ENCODE results near the gene CNTN4.

CNTN4 gene

GRCh38 chr3:3081381-3082233 is 982.9 kb downstream of the CNTN4 start:
- no peak for DNase-seq

GRCh38 chr3:3082234-3082924 is 983.7 kb downstream of the CNTN4 start:
- DNase-seq, result no peak

- DNase-seq, result no peak
Measured at GRCh38 chr3:3084890-3085289, 986.2 kb downstream of the CNTN4 start.

GRCh38 chr3:3085782-3086181 is 987.1 kb downstream of the CNTN4 start:
- no peak for DNase-seq

GRCh38 chr3:3086239-3086638 is 987.6 kb downstream of the CNTN4 start:
- no peak for DNase-seq

GRCh38 chr3:3087279-3087678 is 988.6 kb downstream of the CNTN4 start:
- no peak for DNase-seq

- no peak for DNase-seq
Measured at GRCh38 chr3:3087716-3088465, 989.2 kb downstream of the CNTN4 start.

- DNase-seq, result no peak
Measured at GRCh38 chr3:3089017-3089416, 990.4 kb downstream of the CNTN4 start.

GRCh38 chr3:3097958-3098357 is 999.3 kb downstream of the CNTN4 start:
- no peak for DNase-seq

GRCh38 chr3:3101660-3102458 is 1003.2 kb downstream of the CNTN4 start:
- DNase-seq, result no peak

GRCh38 chr3:3102751-3103150 is 1004.1 kb downstream of the CNTN4 start:
- no peak for DNase-seq

GRCh38 chr3:3105246-3105645 is 1006.6 kb downstream of the CNTN4 start:
- DNase-seq, result no peak

- no peak for DNase-seq
Measured at GRCh38 chr3:3105815-3106214, 1007.1 kb downstream of the CNTN4 start.

GRCh38 chr3:3107181-3107580 is 1008.5 kb downstream of the CNTN4 start:
- DNase-seq, result no peak

All from cortex of kidney (tissue), 1 donor.